ENCODE measurements around the gene MIPOL1.
"Not testable (repeated sequence)": the region's sequence is repeated elsewhere in the genome, so short reads cannot be mapped to it uniquely, and the experiment has no call there.

Gene MIPOL1

GRCh38 chr14:37295262-37295661, 97.5 kb downstream of the MIPOL1 start:
- not testable (repeated sequence) for DNase-seq

DNA sequence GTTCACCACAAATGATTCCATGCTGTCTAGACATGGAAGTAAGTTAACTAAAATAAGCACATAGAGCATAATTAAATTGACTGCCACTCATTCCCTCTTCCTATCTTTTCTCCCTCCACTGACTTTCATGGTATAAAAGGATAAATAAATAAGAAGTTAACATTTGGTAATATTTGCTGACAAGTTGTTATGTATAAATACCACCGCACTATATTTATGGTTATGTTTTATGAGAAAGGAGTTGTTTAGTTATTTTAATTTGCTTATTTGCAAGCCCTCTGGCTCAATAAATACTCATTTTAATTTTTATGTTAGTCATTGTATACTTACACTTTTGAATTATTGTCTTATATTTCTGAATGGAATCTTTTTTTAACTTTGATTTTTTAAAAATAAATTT, 113.5 kb downstream of the MIPOL1 start:
- DNase-seq = no peak

DNA sequence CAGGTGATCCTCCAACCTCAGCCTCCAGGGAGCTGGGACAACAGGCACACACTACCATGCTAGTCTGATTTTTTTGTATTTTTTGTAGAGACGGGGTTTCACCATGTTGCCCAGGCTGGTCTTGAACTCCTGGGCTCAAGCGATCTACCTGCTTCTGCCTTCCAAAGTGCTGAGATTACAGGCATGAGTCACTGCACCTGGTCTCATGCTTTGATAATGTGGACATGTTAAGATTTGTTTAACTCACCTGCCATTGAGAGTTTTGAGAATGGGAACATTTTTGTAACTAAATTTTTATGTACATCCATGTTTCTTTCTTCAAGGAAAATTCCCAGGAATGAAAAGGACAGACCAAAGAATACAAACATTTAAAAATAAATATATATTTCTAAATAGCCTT, 121.2 kb downstream of the MIPOL1 start:
- no peak for DNase-seq

DNA sequence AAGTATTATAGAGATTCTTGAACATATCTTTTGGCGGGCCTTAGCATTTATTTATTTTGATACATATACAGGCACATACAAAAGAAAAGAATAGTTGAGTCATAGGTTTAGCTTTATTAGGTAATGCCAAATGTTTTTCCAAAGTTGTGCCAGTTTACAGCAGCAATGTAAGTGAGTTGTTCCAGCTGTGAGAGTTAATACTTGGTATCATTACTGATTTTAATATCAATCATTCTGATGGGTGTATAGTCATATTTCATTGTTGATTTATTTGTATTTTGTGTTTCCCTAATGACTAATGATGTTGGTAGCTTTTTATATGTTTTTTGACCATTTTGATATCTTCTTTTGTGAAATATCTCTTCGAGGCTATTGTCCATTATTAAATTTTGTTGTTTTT, 122.4 kb downstream of the MIPOL1 start:
- no peak for DNase-seq

GRCh38 chr14:37325332-37325731, 127.6 kb downstream of the MIPOL1 start:
- DNase-seq = no peak

GRCh38 chr14:37326434-37326833, 128.7 kb downstream of the MIPOL1 start:
- no peak for DNase-seq

DNA sequence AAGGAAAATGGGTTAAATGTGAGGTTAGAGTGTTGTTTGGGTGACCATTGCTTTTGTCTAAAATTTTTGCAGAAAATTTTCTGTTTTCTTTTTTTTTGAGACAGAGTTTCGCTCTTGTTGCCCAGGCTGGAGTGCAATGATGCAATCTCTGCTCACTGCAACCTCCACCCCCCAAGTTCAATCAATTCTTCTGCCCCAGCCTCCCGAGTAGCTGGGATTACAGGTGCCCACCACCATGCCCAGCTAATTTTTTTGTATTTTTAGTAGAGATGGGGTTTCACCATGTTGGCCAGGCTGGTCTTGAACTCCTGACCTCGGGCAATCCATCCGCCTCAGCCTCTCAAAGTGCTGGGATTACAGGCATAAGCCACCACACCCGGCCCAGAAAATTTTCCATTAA, 130.2 kb downstream of the MIPOL1 start:
- not testable (repeated sequence) for DNase-seq

- no peak for DNase-seq
Measured at GRCh38 chr14:37328673-37329072, 130.9 kb downstream of the MIPOL1 start.

- no peak for DNase-seq
Measured at GRCh38 chr14:37329189-37330001, 131.7 kb downstream of the MIPOL1 start.

GRCh38 chr14:37330910-37331309, 133.2 kb downstream of the MIPOL1 start:
- no peak for DNase-seq

DNA sequence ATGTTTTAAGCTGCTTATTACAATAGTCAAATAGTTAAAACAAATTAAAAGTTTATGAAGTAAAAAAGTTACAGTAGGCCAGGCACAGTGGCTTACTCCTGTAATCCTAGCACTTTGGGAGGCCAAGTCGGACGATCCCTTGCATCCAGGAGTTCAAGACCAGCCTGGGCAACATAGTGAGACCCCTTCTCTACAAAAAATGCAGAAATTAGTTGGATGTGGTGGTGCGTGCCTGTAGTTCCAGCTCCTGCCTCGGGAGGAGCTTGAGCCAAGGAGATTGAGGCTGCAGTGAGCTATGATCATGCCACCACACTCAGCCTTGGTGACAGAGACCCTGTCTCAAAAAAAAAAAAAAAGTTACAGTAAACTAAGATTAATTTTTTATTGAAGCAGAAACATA, 142.6 kb downstream of the MIPOL1 start:
- no peak for DNase-seq

DNA sequence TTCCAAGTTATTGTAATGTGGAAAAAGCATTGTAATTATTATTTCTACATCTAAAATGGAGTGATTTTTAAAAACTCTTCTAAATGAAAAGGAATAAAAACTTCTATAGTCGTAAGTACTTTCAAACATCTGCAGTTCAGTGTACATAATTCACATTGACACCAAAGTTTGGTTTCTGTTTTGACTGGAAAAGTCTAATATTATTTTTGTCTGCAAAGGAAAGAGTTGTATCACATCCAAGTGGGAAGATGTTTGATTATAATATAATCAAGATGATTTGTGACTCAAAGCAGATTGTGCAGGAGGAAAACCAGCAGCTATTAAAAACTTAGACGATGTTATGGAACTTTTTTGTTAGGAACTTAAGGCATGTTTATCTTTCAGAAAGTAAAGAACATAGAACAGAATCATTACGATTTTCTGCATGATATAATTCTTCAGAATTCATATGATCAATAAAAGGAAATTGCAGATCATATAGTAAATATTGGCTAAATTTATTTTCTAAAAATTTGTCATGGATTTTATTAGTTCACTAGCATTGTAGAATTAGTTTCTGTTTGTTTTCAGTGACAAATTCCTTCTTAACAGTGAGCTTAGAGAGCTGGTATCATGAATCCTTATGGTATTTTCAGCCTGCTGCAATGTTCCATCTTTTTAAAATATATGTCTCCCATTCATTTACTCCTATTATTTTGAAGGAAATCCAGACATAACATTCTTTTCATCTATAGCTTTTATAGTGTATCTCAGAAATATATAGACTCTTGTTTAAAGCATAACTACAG, 145.8 kb downstream of the MIPOL1 start:
- no peak for DNase-seq

DNA sequence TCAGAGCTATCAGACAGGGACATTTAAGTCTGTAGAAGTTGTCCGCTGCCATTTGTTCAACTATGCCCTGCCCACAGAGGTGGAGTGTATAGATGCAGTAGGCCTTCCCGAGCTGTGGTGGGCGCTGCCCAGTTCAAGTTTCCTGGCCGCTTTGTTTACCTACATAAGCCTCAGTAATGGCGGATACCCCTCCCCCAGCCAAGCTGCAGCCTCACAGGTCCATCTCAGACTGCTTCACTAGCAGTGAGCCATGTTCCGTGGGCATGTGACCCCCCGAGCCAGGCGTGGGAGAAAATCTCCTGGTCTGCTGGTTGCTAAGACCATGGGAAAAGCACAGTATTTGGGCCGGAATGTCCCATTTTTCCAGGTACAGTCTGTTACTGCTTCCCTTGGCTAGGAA, 165.9 kb downstream of the MIPOL1 start:
- no peak for DNase-seq

DNA sequence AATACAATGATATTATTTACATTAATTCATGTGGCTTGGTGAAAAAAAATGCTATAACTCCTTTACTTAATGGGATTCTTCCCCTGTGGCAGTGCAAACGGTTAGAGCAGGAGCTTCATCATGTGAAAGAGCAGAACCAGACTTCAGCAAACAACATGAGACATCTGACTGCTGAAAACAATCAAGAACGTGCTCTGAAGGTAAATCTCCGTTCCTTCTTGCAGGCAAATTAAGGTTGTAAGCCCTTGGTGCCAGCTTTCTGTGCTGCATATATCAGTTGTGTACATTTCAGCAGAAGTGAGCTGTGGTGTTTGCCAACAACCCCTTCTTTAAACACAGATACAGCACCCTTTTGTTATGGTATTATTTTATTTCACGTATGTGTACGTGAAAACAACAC, 171.7 kb downstream of the MIPOL1 start:
- DNase-seq = no peak

GRCh38 chr14:37375566-37375965, 177.8 kb downstream of the MIPOL1 start:
- no peak for DNase-seq

- no peak for DNase-seq
Measured at GRCh38 chr14:37376944-37377609, 179.3 kb downstream of the MIPOL1 start.

DNA sequence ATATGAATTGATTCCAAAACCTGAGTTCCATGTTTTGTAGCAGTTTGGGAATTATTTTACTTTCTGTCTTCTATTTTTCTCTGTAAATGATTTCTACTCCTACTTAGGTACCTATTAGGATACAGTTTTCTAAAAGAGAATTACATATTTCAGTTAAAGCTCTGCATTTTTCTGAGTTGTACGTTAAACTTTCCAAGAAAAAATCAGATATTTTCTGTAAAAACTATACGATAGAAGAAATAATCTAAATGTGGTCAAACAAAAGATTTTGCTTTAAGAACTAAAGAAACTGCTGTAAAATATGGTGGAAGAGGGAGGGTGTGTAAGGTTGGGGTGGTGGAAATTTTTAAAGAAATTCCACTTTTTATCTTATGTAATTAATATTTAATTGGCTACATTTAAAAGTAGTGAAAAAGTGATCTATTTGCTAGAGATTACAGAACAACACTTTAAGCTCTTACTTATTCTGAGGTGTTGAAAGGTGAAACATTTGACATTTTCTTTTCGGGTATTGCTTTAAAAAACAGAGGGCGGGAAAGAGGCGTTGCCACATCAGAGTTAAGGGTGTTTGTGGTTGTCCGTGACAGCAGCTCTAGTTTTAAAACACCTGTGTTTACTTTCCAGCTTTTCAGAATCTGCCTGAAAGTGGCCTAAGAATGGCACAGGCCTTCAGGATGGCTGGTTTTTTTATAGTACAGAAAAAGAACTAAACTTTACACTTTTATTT, 187.3 kb downstream of the MIPOL1 start:
- DNase-seq = no peak

GRCh38 chr14:37397157-37397940, 199.6 kb downstream of the MIPOL1 start:
- not testable (repeated sequence) for DNase-seq

- DNase-seq = no peak
Measured at GRCh38 chr14:37397941-37398215, 200.1 kb downstream of the MIPOL1 start.

DNA sequence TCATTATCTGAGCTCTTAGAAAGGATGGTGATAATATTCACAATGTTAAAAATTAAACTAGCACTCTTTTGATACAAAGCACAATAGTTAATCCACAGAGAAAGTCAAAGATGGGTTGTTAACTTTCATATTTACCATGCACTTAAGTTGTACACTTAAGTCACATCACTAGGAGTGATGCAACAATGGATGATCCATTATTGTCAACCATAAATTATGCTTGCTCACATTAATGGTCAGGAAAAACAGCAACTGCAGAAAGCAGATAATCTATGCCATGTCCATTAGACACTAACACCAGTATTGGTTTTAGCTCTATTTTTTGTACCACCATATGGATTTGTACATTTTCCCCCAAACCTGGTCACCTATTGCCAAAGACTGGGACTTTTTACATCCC, 201.8 kb downstream of the MIPOL1 start:
- DNase-seq = no peak

- no peak for DNase-seq
Measured at GRCh38 chr14:37401093-37401492, 203.4 kb downstream of the MIPOL1 start.

DNA sequence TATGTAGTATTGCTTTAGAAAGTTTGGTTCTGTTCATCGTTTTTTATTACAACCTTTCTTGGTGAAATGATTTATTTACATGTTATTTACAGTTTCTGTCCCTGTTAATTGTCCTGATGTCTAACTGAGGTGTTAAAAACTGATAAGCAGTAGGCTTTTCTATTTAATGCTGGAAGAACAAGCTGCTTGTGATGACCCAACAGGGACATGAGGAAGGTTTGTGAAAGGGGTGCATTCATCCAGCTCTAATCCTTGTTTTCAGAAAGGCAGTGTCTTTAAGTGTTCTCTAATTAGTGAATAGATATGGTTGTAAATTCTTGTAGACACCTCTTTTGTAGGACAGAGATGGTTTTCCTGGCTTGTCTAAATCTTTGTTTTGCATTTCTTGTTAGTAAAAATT, 205.9 kb downstream of the MIPOL1 start:
- no peak for DNase-seq

All from central memory CD4-positive, alpha-beta T cell (primary cell).